ENCODE data around the gene NSG2.

DNA sequence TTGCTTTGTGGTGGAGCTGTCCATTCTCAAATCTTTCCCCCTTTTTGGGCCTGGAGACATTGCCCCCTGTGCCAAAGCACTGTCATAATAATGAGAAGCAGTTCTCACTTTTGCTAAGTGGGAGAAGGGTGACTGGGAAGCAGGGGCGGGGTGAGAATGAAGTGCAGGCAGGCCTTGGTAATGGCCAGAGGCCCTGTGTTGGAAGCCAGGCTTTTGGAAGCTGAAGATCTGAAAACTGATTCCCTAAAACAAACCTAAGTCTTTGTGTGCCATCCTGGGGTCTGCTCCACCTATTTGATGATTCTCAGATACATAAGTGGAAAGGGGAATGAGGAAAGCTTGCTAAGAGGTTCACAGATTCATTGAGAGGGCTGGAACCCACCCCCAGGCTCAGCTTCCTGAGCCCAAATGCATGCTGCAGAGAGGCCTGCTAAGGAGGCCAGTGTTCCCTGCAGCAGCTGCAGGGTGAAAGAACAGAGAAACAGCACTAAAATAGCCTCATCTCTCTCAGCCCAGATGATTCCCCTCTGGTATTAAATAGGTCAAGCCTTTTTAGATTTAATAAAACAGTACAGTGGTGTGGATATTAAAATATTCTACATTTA, 75.0 kb downstream of the NSG2 start:
- TF ChIP-seq, protein P1, sequence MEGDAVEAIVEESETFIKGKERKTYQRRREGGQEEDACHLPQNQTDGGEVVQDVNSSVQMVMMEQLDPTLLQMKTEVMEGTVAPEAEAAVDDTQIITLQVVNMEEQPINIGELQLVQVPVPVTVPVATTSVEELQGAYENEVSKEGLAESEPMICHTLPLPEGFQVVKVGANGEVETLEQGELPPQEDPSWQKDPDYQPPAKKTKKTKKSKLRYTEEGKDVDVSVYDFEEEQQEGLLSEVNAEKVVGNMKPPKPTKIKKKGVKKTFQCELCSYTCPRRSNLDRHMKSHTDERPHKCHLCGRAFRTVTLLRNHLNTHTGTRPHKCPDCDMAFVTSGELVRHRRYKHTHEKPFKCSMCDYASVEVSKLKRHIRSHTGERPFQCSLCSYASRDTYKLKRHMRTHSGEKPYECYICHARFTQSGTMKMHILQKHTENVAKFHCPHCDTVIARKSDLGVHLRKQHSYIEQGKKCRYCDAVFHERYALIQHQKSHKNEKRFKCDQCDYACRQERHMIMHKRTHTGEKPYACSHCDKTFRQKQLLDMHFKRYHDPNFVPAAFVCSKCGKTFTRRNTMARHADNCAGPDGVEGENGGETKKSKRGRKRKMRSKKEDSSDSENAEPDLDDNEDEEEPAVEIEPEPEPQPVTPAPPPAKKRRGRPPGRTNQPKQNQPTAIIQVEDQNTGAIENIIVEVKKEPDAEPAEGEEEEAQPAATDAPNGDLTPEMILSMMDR (IDR thresholded peaks at IDR 0.05), result no peak
- no peak for TF ChIP-seq EZH2 (IDR thresholded peaks at IDR 0.05; ENCODE audit: borderline replicate concordance, insufficient read depth, low read depth, low read length, poor library complexity, severe bottlenecking)

Measured in B cell (primary cell).